Measurements from ENCODE around the gene SPRY1. TPM values are rescaled to one million over a fixed set of nuclear protein-coding genes. Genes with fewer than 3 reads are reported as not detected.

SPRY1 gene
- total RNA-seq, 1 experiment from 2014 or later, result 4.8 TPM

GRCh38 chr4:123408471-123409084 lies 12.0 kb downstream of the SPRY1 start:
- H3K36me3 ChIP-seq (ENCODE audit: control insufficient read depth in 1 of 2, insufficient read depth in 2 of 2, low read length in 2 of 2), result no peaks in the 10 kb centered on the region
- CTCF ChIA-PET, result no interaction called here
- H3K9me3 ChIP-seq (ENCODE audit: control insufficient read depth in 1 of 2, insufficient read depth in 1 of 2, low read depth in 1 of 2, low read length in 2 of 2), result no peaks in the 10 kb centered on the region
- H3K9ac ChIP-seq (ENCODE audit: low read length), result no peak overlapping the region
- no peaks in the 10 kb centered on the region for H3K27me3 ChIP-seq (ENCODE audit: insufficient read depth, low read length)
- POLR2A ChIA-PET, result no interaction called here
- no peak for ATAC-seq
- H3K27ac ChIP-seq (ENCODE audit: low read depth, low read length), result no peak overlapping the region
- intact Hi-C loops (cut with micrococcal nuclease), result no loop called here
- no TSS peak for BruUV-seq (replicated peaks)
- no peaks in the 10 kb centered on the region for H3K9me2 ChIP-seq (ENCODE audit: insufficient read depth)
- no peaks in the 10 kb centered on the region for H3K79me2 ChIP-seq (ENCODE audit: insufficient read depth, low read length)
- RAD21 ChIA-PET (ENCODE audit: low non-redundant PET in 1 of 2, low total read pairs in 2 of 2, uncharacterized antibody in 2 of 2, unreplicated experiment in 2 of 2), result no interaction called here
- H2AFZ ChIP-seq (ENCODE audit: low read depth, low read length, poor library complexity, severe bottlenecking), result no peak overlapping the region
- no peaks in the 10 kb centered on the region for H3K4me1 ChIP-seq (ENCODE audit: control insufficient read depth in 1 of 2, insufficient read depth in 2 of 2, low read length in 2 of 2)
- H4K20me1 ChIP-seq (ENCODE audit: insufficient read depth), result no peaks in the 10 kb centered on the region
- no peak overlapping the region for H3K4me3 ChIP-seq (replicated peaks in 1 of 2; ENCODE audit: low read depth in 1 of 2, low read length in 2 of 2)
- H3K4me2 ChIP-seq (ENCODE audit: low read length), result no peak overlapping the region
- TF ChIP-seq JUND (IDR thresholded peaks at IDR 0.05), result no peak
- TF ChIP-seq, protein P1, sequence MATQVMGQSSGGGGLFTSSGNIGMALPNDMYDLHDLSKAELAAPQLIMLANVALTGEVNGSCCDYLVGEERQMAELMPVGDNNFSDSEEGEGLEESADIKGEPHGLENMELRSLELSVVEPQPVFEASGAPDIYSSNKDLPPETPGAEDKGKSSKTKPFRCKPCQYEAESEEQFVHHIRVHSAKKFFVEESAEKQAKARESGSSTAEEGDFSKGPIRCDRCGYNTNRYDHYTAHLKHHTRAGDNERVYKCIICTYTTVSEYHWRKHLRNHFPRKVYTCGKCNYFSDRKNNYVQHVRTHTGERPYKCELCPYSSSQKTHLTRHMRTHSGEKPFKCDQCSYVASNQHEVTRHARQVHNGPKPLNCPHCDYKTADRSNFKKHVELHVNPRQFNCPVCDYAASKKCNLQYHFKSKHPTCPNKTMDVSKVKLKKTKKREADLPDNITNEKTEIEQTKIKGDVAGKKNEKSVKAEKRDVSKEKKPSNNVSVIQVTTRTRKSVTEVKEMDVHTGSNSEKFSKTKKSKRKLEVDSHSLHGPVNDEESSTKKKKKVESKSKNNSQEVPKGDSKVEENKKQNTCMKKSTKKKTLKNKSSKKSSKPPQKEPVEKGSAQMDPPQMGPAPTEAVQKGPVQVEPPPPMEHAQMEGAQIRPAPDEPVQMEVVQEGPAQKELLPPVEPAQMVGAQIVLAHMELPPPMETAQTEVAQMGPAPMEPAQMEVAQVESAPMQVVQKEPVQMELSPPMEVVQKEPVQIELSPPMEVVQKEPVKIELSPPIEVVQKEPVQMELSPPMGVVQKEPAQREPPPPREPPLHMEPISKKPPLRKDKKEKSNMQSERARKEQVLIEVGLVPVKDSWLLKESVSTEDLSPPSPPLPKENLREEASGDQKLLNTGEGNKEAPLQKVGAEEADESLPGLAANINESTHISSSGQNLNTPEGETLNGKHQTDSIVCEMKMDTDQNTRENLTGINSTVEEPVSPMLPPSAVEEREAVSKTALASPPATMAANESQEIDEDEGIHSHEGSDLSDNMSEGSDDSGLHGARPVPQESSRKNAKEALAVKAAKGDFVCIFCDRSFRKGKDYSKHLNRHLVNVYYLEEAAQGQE (IDR thresholded peaks at IDR 0.05; ENCODE audit: low read depth), result no peak
- no peak for DNase-seq (ENCODE audit: low read depth, low spot score)

GRCh38 chr4:123409334-123409733 lies 12.7 kb downstream of the SPRY1 start:
- H3K27me3 ChIP-seq (ENCODE audit: insufficient read depth, low read length), result no peaks in the 10 kb centered on the region
- H3K4me3 ChIP-seq (replicated peaks in 1 of 2; ENCODE audit: low read depth in 1 of 2, low read length in 2 of 2), result no peak overlapping the region
- H3K79me2 ChIP-seq (ENCODE audit: insufficient read depth, low read length), result no peaks in the 10 kb centered on the region
- H3K9ac ChIP-seq (ENCODE audit: low read length), result no peak overlapping the region
- TF ChIP-seq JUND (IDR thresholded peaks at IDR 0.05) (no peak), ZNF274 (IDR thresholded peaks at IDR 0.05; ENCODE audit: low read depth, low read length) (no peak), EGR1 (IDR thresholded peaks at IDR 0.05; ENCODE audit: low read depth) (no peak), FOSL1 (IDR thresholded peaks at IDR 0.05; ENCODE audit: low read depth) (no peak), CBX3 (IDR thresholded peaks at IDR 0.05; ENCODE audit: low read depth) (no peak), RAD21 (IDR thresholded peaks at IDR 0.05; ENCODE audit: low read depth) (no peak), TCF7L2 (IDR thresholded peaks at IDR 0.05; ENCODE audit: borderline replicate concordance, extremely low read depth, insufficient read depth, insufficient read length) (no peak), ZFX (IDR thresholded peaks at IDR 0.05) (no peak), POLR2A (IDR thresholded peaks at IDR 0.05; ENCODE audit: borderline replicate concordance, extremely low read depth, insufficient read depth, insufficient read length) (no peak)
- TF ChIP-seq, protein P2, sequence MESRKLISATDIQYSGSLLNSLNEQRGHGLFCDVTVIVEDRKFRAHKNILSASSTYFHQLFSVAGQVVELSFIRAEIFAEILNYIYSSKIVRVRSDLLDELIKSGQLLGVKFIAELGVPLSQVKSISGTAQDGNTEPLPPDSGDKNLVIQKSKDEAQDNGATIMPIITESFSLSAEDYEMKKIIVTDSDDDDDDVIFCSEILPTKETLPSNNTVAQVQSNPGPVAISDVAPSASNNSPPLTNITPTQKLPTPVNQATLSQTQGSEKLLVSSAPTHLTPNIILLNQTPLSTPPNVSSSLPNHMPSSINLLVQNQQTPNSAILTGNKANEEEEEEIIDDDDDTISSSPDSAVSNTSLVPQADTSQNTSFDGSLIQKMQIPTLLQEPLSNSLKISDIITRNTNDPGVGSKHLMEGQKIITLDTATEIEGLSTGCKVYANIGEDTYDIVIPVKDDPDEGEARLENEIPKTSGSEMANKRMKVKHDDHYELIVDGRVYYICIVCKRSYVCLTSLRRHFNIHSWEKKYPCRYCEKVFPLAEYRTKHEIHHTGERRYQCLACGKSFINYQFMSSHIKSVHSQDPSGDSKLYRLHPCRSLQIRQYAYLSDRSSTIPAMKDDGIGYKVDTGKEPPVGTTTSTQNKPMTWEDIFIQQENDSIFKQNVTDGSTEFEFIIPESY (IDR thresholded peaks at IDR 0.05; ENCODE audit: extremely low read depth, insufficient replicate concordance, low read length), result no peak
- TF ChIP-seq, protein P3, sequence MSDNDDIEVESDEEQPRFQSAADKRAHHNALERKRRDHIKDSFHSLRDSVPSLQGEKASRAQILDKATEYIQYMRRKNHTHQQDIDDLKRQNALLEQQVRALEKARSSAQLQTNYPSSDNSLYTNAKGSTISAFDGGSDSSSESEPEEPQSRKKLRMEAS (IDR thresholded peaks at IDR 0.05), result no peak
- ATAC-seq (no peak), DNase-seq (ENCODE audit: low read depth, low spot score) (no peak)
- BruUV-seq (replicated peaks), result no TSS peak
- no peak overlapping the region for H2AFZ ChIP-seq (ENCODE audit: low read depth, low read length, poor library complexity, severe bottlenecking)
- intact Hi-C loops (cut with micrococcal nuclease), result no loop called here
- no peaks in the 10 kb centered on the region for H3K36me3 ChIP-seq (ENCODE audit: control insufficient read depth in 1 of 2, insufficient read depth in 2 of 2, low read length in 2 of 2)
- no peak overlapping the region for H3K27ac ChIP-seq (ENCODE audit: low read depth, low read length)
- H3K4me2 ChIP-seq (ENCODE audit: low read length), result no peak overlapping the region
- H4K20me1 ChIP-seq (ENCODE audit: insufficient read depth), result no peaks in the 10 kb centered on the region
- RAD21 ChIA-PET (ENCODE audit: low non-redundant PET in 1 of 2, low total read pairs in 2 of 2, uncharacterized antibody in 2 of 2, unreplicated experiment in 2 of 2), result no interaction called here
- no peaks in the 10 kb centered on the region for H3K4me1 ChIP-seq (ENCODE audit: control insufficient read depth in 1 of 2, insufficient read depth in 2 of 2, low read length in 2 of 2)
- no peaks in the 10 kb centered on the region for H3K9me2 ChIP-seq (ENCODE audit: insufficient read depth)
- POLR2A ChIA-PET, result no interaction called here
- CTCF ChIA-PET, result no interaction called here
- no peaks in the 10 kb centered on the region for H3K9me3 ChIP-seq (ENCODE audit: control insufficient read depth in 1 of 2, insufficient read depth in 1 of 2, low read depth in 1 of 2, low read length in 2 of 2)
